PC-3 (cell line): ENCODE results near the gene IFNAR1.

Experiments used
- EZH2phosphoT487 ChIP-seq: fragments of 300-600 bp; sonication (generic); IDR thresholded peaks from 2 replicates; pipeline ENCODE4 v1.6.1; 2018; ENCODE audit warnings: mild to moderate bottlenecking, antibody characterized with exemption, low read length, borderline replicate concordance
- TF ChIP-seq, protein P1 (sequence below): fragments of 300-600 bp; sonication (generic); conservative IDR thresholded peaks from 2 replicates; pipeline ENCODE4 v1.5.1; 2017; ENCODE audit warnings: antibody characterized with exemption, low read depth, mild to moderate bottlenecking, low read length

GRCh38 chr21:33377221-33377920 is 52.6 kb downstream of the IFNAR1 start:
- TF ChIP-seq EZH2phosphoT487, result no peak
- TF ChIP-seq, protein P1, sequence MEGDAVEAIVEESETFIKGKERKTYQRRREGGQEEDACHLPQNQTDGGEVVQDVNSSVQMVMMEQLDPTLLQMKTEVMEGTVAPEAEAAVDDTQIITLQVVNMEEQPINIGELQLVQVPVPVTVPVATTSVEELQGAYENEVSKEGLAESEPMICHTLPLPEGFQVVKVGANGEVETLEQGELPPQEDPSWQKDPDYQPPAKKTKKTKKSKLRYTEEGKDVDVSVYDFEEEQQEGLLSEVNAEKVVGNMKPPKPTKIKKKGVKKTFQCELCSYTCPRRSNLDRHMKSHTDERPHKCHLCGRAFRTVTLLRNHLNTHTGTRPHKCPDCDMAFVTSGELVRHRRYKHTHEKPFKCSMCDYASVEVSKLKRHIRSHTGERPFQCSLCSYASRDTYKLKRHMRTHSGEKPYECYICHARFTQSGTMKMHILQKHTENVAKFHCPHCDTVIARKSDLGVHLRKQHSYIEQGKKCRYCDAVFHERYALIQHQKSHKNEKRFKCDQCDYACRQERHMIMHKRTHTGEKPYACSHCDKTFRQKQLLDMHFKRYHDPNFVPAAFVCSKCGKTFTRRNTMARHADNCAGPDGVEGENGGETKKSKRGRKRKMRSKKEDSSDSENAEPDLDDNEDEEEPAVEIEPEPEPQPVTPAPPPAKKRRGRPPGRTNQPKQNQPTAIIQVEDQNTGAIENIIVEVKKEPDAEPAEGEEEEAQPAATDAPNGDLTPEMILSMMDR, result no peak
